GM12874 (cell line): ENCODE results near the gene RAP1GAP.

Experiments
- CTCF ChIP-seq: IDR thresholded peaks from 2 replicates; pipeline ENCODE4 v1.5.1; 2011; ENCODE audit warnings: low read depth, mild to moderate bottlenecking, control low read depth, low read length, moderate library complexity; ENCODE audit not compliant: insufficient read depth

The RAP1GAP gene

GRCh38 chr1:21652101-21652936, 16.8 kb downstream of the RAP1GAP start:
- TF ChIP-seq CTCF = no peak

- TF ChIP-seq CTCF = no peak
These were observed 17.7 kb downstream of the RAP1GAP start for GRCh38 chr1:21651214-21652042.

- TF ChIP-seq CTCF = no peak
These were observed 18.8 kb downstream of the RAP1GAP start for GRCh38 chr1:21650400-21650799.

- no peak for TF ChIP-seq CTCF
These were observed 19.8 kb downstream of the RAP1GAP start for GRCh38 chr1:21649315-21649714.

GRCh38 chr1:21648791-21649190, 20.4 kb downstream of the RAP1GAP start:
- no peak for TF ChIP-seq CTCF

- TF ChIP-seq CTCF = no peak
These were observed 20.8 kb downstream of the RAP1GAP start for GRCh38 chr1:21648352-21648730.

GRCh38 chr1:21647431-21648351, 21.5 kb downstream of the RAP1GAP start:
- TF ChIP-seq CTCF = no peak
